NCI-H345 (cell line): ENCODE measurements around the gene C1orf146.
"Not testable (repeated sequence)": the region's sequence is repeated elsewhere in the genome, so short reads cannot be mapped to it uniquely, and the experiment has no call there.

Experiments used
- DNase-seq: peaks from one replicate; lab custom pipeline; 2025; lab: John Stamatoyannopoulos, UW

The C1orf146 gene, protein sequence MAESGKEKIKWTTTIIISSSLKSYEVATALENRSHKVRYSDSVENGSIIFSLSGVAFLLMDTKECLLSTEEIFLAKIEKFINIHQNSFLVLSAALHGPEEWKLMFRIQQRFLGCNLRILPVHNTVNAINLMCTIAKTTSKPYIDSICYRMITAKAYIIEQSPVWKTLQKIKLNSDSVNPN

DNA sequence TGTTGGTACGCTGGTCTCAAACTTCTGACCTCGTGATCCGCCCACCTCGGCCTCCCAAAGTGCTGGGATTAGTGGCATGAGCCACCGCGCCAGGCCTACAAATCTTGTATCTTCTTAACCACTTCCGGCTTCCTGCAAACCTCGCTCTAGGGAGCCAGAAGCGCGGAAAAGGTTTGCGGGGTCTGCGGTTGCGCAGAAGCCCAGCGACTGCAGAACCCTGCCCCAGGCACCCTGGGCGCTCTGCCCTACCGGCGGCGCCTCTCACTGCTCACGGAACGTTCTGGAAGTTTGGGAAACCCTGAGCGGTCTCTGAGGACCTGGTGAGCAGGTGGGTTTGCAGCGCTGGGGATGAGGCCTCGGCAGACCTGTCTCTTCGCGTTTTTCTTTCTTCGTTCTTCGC is at the start of gene C1orf146:
C1orf146 (plus strand) TSS at position 195 of the 400 bp plus-strand sequence. CDS start 13,506 bp downstream, outside the sequence.
- no peak for DNase-seq

DNA sequence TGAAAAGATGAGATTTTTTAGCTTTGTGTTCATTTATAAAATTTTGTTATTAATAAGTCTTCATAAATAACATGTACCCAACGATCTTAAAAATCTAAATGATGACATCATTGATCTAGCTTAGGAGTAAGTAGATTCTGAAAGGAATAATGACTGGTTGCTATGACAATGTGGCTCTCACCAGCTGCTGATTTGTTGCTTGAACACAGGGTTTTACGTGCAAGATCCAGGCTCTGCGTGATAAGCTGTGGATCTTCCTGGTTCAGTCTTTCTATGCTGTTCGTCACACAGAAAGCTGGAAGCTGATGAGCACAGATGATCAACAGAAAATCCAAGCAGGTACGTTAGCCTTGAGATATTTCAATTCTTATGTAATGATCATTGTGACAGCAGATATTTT is 49.1 kb upstream of the C1orf146 start:
- no peak for DNase-seq

DNA sequence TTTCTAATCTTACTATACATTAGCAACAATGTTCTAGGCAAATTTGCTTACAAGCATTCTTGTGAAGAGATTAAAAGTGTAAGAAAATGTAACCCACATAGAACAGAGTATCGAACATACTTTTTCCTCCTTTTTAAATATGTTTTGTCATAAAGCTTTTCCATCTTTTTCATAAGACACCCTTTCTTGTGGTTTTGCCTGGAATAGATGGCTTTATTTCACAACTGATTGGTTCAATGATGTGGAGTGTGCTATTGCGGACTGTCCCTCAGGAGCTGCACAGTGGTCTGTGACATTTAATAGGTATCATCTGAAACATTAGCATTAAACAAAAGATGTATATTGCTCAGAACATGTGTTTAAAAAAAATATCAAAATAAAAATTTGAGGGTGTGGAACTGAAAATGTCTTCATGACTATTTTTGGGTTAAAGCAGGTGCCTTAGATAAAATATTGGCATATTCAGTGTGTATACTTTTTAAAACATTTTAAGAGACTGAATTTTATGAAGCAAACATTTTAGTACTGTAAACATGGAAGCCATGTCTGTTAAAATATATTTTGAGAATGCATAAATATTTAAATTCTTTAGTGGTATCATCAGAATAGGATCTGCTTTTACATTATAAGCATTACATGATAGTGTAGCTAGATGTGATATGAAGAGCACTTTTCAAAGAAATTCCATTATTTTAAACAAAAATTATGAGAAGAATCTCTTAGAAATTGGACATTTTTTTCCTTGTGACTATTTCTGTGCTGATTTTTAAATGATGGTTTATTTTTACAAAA is 48.3 kb upstream of the C1orf146 start:
- DNase-seq = no peak

DNA sequence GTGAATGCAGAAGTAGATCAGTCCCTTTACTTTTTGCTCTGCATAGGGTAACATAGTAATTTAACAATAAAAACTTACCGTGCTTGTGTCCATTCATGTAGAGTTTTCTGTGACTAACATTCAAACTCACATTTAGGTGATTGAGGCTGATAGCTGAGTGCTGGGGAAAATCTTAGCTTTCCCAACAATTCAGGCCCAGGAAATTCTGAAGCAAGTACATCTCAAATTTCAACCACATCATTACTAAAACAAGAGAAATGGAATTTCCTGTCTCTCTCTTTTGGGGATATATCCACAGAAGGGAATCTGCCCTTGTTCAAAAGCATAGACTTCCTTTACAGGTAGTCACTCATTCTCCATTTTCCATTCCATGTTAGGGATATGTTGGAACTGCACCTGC is 33.1 kb upstream of the C1orf146 start:
- no peak for DNase-seq

DNA sequence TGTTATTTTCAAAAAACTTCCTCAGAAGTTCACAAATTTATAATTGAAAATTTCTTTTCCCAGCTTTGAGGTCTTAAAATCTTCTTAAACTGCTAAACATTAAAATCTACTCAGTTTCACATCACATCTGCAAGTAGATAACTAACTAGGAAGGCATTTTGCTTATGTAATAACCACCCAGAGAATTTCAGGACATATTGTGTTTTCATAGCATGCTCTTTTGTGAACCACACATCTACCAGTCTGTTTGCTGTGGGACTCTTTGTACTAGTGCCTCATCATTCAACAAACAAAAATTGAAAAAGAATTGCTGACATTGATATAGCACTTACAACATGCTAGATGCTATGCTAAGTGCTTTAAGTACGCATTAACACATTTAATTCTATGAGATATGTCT is 31.6 kb upstream of the C1orf146 start:
- DNase-seq = no peak

DNA sequence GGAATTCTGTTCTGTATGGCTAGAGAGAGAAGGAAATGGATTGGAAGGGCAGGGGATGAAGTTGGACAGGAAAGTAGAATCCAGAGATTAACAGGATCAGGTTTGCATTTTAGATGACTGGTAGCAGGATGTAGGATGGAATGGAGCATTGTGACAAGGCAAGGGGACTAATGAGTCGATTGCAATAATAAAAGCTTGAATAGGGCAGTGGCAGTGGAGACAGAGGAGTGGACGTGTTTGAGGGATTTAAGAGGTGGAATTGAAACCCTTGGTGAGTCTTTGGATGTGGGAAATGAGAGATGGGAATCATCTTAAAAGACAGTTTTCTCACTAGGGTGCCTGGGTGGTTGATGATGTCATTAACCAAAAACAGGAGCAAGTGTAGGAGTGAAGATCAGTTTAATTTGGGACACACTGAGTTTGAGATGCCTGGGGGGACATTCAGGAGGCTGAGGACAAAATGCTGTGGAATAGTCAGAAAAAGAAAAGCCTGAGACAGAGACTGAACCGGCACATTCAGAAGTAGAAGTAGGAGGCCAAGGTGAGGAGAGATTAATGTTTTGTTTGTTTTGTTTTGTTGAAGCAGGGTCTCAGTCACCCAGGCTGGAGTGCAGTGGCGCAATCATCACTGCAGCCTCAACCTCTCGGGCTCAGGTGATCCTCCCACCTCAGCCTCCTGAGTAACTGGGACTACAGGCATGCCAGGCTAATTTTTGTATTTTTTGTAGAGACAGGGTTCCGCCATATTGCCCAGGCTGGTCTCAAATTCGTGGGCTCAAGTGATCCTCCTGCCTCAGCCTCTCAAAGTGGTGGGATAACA is 29.1 kb upstream of the C1orf146 start:
- DNase-seq = no peak

DNA sequence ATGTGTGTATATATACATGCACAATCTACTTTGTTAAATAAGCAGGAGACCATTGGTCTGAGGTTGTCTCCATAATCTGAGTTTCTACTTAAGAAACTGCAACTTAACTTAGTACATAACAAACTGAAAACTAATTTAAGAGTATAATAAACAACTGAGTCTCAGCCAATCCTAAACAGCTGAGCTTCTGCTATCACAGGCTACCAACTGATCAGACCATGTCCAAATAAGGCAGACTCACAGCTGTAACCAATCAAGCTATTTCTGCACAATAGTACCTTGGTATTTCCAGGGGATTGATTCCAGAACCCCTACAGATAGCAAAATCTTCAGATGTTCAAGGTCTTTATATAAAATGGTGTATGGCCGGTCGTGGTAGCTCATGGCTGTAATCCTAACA is 26.0 kb upstream of the C1orf146 start:
- DNase-seq = no peak

DNA sequence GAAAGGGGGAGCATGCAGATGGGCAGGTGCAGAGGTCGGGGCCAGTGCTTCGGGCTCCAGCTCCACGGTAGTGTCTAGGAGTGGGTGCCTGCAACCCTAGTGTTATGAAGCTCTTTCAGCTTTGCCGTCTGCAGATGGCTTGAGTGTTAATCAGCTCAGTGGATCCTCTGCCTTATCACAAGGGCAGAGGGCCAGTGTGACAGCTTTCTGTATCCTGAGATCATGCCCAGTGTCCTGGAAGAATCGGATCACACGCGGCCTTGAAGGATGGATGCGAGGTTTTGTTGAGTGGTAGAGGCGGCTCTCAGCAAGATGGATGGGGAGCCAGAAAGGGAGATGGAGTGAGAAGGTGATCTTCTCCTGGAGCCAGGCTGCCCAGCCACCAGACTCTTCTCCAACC is 25.5 kb upstream of the C1orf146 start:
- DNase-seq = no peak

DNA sequence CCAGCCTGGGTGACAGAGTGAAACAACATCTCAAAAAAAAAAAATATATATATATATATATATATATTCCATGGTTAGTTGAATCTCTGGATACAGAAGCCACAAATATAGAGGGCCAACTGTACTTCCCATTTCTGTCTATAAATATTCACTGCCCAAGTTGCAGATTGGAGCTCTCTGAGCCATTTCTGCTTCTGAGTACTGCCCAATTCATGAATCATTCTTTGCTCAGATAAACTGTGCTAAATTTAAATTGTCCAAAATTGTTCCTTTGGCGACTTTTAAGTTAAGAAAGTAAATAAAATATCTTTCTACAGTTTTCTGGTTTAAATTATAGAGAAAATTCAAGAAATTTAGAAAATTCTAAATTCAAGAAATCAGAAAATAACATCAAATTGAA is 23.2 kb upstream of the C1orf146 start:
- no peak for DNase-seq

DNA sequence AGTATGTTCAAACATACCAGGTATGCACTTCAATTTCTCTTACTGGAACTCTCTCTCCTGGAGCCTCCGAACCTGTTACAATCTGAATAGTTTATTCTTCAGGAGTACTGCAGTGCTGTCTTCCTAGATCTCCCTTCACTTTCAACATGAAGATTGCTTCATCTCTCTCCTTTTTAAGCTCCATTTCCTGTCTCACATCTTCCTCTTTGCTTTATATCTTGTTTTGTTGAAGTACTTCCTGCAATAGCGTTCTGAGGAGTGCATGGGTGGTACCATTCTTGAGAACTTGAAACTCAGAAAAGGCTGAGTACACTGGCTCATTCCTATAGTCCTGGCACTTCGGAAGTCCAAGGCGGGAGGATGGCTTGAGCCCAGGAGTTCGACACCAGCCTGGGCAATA is 15.7 kb upstream of the C1orf146 start:
- no peak for DNase-seq

DNA sequence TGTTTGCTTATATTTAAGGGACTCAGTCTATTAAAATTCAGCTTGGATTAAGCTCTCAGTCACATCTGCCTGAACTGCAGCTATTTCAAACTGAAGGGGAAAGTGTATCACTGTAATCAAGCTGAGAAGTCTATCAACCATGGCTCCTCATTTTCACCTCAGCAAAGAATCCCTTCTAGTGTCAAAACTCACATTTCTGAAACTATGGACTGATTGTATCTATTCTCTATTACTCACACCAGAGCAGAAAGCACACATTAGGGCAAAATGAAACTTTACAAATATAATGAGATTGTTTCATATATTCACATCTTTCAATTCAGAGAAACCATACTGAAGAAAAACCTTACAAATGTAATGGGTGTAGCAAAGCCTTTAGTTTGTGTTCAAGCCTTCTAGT is 14.6 kb upstream of the C1orf146 start:
- DNase-seq = no peak

DNA sequence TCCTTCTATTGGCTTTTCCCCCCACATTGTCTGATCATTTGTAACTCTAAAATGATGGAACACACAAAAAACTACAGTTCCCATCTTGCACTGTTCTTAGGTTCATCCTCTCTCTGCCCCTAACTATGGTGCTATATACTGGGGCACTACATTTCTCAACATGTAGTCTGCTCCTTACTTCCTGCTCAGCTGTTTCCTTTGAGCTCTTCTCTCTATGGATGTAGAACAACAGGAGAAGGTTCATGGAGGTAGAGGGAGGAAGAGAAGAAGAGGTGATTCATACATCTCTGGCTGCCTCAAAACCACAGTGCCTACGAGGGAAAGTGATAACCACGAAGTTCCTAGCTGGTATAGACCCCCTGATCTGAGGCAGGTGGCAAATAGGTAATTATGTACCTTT is 7.0 kb upstream of the C1orf146 start:
- DNase-seq = no peak

DNA sequence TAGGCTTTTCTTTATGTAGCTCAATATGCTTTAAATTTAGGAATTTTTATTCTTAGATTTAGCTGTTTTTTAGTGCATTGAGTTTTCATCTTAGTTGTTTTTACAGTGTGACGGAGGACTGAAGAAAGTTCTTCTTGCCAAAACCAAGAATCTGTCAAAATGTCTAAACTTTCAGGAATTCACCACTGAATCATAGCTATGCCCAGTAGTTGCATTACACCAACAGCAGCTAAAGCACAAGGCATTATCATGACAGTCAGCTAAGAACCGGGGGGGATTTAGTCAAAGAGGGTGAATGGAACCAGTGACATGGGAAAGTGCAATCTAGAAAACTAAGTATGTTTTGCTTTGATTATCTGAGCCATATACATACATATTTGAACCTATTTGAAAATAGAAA is 6.5 kb upstream of the C1orf146 start:
- no peak for DNase-seq

DNA sequence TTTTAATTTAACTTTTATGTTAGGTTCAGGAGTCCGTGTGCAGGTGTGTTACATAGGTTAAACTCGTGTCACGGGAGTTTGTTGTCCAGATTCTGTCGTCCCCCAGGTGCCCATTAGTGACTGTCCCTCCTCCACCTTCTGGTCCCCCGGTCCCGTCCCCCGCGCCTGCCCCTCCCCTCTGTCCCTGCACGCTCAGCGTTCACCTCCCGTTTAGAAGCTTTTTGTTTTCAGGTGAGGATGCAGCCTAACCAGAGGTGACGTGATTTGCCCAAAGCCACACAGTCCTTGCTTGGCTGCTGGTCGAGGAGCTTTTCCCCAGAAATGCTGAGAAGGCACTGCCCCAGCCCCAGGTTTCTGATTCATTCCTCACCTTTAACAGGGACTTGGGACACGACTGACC is 844 bp downstream of the C1orf146 start:
- no peak for DNase-seq

DNA sequence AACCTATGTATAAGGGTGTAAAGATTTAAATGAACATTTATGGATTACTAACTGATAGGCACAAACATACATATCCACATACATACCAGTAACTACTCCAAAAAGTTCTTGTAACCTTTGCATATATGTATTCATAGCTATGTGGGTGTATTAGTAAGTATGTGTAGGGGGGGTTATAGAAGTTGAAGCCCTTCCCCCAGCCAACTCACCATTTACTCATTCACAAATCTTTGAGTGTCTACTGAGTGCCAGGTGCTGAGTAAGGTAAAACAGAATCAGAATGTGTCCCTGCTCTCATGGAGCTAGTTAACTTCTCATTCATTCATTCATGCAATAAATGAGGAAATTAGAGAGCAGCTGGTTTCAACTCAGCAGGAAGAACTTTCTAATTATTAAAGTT is 1.3 kb downstream of the C1orf146 start:
- DNase-seq = no peak

DNA sequence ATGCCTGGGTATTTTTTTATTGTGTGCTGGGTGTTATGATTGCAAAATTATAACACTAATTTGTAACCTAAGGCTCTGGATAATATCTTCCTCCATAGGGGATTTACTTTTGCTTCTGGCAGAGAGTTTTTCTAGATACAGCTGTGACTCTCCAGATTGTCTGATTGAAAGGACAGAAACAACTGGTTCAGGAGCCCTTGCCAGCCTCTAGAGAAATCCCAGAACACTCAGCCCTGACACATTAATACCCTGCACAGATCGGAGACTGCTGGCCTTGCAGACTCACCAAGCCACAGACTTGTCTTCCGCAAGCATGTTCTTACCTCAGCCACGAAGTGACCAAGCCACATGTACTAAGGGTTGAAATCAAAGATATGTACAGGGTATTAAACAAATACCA is 10.7 kb downstream of the C1orf146 start:
- no peak for DNase-seq

DNA sequence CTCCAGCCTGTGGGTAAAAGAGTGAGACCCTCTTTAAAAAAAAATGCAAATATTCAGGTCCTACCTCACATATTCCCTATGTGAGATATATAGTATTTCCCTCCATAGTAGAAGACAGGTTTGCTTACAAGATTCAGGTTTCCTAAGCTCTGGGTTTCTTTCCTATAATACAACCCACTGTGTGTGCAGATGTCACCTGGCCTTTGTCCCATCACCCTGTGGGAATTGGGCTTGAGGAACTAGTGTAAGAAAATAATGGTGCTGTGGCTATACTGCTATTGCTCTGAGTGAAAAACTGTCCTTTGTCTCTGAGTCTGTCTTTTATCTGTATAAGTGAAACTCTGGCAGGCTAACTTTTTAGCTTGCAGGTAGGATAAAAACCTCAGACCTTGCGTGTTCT is 13.0 kb downstream of the C1orf146 start:
- no peak for DNase-seq

DNA sequence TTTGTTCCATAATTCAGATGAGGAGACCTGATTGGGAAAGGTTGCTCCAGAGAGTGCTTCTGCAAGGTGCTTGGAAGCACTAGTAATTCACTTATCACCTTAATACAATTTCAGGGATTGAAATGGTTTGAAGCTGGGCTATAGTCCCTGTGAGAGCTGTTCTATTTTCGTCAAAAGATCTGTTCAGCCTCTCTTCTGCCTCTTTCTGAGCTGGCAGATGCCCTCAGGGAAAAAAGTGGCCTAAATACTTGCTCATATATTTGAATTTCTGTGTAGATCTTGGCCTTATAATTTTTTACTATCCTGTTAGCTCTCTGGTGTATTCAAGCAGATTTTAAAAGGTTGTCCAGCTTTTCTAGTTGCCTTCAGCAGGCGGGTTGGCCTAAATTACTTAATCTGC is 22.3 kb downstream of the C1orf146 start:
- no peak for DNase-seq

DNA sequence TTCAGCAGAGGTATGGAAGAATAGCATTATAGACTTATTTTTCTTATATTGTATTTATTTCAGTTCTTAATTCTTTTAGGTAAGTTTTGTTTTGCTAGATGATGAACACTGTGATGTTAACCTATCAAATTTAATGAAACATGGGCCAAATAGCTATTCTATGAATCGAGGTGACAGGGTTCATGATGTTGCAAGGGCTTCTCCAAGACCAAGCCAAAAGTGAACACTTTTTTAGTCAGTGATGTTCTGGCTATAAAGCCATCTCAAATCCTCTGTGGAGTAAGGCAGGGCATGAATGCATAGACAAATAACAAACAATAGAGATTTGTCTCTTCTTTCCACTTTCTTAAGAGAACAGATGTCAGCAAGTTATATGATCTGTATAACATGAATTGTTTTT is 26.7 kb downstream of the C1orf146 start:
- no peak for DNase-seq

DNA sequence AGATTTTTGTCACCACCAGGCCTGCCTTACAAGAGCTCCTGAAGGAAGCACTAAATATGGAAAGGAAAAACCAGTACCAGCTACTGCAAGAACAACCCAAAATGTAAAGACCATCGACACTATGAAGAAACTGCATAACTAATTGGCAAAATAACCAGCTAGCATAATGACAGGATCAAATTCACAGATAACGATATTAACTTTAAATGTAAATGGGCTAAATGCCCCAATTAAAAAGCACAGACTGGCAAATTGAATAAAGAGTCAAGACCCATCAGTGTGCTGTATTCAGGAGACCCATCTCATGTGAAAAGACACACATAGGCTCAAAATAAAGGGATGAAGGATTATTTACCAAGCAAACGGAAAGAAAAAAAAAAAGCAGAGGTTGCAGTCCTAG is 37.0 kb downstream of the C1orf146 start:
- DNase-seq = not testable (repeated sequence)

DNA sequence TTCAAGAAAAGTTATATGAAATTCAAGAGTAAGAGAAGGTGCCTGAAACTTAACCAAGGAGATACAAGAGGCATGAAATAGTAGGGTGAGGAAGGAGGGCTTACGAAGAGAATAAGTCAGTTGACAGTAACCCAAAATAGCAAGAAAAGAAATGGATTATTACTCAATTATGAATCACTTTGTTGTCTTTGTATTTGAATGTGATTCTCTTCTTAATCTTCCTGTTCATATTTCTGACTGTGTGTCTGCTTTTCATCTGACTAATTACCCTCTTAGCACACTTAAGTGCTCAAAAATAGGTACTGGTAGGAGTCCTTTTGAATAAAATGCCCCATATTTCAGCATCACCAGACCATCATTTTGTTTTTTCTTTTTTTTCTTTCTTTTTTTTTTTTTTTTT is 41.6 kb downstream of the C1orf146 start:
- no peak for DNase-seq

DNA sequence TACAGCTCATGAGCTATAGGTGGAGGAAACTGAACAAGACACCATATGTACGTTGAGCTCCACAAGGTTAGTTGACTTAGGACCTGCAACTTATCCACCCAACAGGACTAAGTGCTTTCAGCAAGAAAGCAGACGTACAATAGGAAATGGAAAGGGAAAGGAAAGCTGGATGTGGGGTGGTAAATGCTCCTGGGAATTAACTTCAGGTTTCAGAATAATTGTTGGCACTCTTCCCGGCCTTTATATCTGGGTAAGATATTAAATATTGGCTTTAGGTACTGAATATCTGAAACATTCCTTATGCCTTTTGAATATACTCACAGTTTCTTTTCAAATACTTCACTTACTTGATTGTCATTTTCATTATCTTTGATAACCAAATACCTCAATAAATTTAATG is 44.8 kb downstream of the C1orf146 start:
- DNase-seq = no peak

DNA sequence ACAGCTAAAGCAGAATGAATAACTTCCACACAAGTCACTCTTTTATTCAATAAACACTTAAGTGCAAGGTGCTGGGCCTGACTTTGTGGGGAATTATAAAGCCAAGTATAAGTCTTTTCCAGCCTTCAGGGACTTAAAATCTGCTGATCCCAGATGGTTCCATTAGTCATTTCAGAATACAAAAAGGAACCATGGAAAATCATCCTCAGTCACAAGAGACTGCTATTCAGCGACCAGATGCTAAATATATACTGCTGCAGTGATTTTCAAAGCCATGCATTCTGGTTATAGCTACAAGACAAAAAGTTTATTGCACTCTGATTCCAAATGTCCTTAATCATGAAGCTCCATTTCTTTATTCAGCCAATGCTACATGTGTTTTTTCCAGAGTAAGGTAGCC is 55.3 kb downstream of the C1orf146 start:
- DNase-seq = no peak
